Epithelial cell of esophagus (primary cell): ENCODE measurements around the gene MYBPC2.
A peak's percentile ranks its signal among the peaks of the same experiment; 100 is the strongest.

Experiments used
- DNase-seq: peaks from one replicate; pipeline ENCODE4 v3.0.0; 2010; ENCODE audit warnings: low read depth
- H3K4me3 ChIP-seq: 2 replicates; pipeline ENCODE4 v1.5.1; 2011; ENCODE audit warnings: mild to moderate bottlenecking, low read length, control low read depth
- TF ChIP-seq, protein P1 (sequence below): IDR thresholded peaks from 2 replicates; pipeline ENCODE4 v1.5.1; 2011; ENCODE audit warnings: low read depth, mild to moderate bottlenecking, low read length, control low read depth, inconsistent platforms; ENCODE audit not compliant: insufficient read depth; ENCODE audit errors: missing control alignments

MYBPC2 gene

DNA sequence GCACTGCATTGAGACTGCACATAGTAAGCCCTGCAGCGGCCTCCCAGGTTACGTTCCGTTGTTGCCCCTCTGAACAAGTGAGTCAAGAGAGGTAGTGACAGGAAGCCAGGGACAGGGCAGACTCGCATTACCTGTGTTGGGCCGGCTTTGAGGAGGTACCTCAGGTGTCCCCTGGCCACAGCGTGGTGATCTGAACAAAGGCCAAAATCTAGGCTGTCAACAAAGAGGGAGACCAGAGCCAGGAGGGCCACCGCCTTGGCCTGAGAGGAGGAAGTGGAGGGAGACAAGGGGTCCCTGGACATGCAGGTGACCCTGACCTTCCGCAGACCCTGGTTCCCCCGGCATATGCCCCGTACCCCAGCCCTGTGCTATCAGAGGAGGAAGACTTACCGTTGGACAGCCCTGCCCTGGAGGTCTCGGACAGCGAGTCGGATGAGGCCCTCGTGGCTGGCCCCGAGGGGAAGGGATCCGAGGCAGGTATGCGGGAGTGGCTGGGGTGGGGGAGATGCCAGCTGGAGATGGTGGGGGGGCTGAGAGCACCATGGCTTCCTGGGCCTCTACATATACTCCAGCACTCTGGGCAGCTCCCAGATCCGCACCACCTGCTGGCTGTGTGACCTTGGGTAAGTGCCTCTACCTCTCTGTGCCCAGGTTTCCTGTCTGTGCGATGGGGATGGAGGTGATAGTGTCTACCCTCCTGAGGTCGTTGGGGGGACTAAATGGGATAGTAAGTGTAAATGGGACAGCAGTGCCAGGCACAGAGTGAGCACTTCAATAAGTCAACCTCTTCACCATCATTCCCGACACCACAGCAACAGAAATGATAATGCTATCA, 9.2 kb upstream of the MYBPC2 start:
- TF ChIP-seq, protein P1, sequence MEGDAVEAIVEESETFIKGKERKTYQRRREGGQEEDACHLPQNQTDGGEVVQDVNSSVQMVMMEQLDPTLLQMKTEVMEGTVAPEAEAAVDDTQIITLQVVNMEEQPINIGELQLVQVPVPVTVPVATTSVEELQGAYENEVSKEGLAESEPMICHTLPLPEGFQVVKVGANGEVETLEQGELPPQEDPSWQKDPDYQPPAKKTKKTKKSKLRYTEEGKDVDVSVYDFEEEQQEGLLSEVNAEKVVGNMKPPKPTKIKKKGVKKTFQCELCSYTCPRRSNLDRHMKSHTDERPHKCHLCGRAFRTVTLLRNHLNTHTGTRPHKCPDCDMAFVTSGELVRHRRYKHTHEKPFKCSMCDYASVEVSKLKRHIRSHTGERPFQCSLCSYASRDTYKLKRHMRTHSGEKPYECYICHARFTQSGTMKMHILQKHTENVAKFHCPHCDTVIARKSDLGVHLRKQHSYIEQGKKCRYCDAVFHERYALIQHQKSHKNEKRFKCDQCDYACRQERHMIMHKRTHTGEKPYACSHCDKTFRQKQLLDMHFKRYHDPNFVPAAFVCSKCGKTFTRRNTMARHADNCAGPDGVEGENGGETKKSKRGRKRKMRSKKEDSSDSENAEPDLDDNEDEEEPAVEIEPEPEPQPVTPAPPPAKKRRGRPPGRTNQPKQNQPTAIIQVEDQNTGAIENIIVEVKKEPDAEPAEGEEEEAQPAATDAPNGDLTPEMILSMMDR, result no peak

DNA sequence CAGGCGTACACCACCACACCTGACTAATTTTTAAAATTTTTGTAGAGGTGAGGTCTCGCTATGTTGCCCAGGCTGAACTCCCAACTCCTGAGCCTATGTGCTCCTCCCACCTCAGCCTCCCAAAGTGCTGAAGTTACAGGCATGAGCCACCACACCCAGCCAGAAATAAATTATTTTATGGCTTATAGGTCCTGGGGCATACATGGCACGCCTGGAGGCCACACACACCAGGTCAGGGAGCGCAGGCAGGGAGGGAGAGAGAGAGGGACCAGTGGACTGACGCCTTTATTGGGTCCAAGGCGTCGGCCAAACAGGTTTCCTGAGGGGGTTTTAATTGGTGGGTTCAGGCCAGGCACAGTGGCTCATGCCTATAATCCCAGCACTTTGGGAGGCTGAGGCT, 7.1 kb upstream of the MYBPC2 start:
- H3K4me3 ChIP-seq, result no peak overlapping the region
- TF ChIP-seq, protein P1, result no peak
- DNase-seq, result no peak

More for the DNA sequence above, 9.2 kb upstream of the MYBPC2 start:
- H3K4me3 ChIP-seq, result no peak overlapping the region
- DNase-seq, result no peak

DNA sequence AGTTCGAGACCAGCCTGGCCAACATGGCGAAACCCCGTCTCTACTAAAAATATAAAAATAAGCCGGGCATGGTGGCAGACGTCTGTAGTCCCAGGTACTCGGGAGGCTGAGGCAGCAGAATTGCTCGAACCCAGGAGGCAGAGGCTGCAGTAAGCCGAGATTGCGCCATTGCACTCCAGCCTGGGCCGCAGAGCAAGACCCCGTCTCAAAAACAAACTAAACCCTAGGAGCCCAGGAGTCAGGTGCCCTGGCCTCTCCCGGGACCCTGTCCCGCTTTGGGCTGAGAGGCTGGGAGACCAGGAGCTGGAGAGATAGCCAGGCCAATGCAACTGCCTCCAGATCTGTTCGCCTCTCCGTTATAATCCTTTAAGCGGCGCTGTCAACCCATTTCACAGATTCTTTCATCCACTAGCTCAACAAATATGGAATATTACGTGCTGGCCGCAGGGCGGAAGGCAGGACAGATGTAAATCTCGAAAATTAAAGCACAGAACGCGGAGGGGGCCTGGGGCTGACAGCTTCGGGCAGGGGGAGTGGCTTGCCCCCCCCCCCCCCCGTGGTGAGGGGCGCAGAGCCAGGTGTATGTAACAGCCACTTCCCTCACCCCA, 5.3 kb upstream of the MYBPC2 start:
- peak overlapping the region; percentile 42 for H3K4me3 ChIP-seq
- TF ChIP-seq, protein P1, result no peak
- no peak for DNase-seq

DNA sequence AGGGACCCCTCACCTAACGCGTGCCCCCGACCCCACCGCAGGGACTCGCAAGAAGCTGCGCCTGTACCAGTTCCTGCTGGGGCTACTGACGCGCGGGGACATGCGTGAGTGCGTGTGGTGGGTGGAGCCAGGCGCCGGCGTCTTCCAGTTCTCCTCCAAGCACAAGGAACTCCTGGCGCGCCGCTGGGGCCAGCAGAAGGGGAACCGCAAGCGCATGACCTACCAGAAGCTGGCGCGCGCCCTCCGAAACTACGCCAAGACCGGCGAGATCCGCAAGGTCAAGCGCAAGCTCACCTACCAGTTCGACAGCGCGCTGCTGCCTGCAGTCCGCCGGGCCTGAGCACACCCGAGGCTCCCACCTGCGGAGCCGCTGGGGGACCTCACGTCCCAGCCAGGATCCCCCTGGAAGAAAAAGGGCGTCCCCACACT, 4.7 kb upstream of the MYBPC2 start:
- TF ChIP-seq, protein P1, result no peak
- peak; percentile 69 for DNase-seq
- peak overlapping the region; percentile 42 for H3K4me3 ChIP-seq

DNA sequence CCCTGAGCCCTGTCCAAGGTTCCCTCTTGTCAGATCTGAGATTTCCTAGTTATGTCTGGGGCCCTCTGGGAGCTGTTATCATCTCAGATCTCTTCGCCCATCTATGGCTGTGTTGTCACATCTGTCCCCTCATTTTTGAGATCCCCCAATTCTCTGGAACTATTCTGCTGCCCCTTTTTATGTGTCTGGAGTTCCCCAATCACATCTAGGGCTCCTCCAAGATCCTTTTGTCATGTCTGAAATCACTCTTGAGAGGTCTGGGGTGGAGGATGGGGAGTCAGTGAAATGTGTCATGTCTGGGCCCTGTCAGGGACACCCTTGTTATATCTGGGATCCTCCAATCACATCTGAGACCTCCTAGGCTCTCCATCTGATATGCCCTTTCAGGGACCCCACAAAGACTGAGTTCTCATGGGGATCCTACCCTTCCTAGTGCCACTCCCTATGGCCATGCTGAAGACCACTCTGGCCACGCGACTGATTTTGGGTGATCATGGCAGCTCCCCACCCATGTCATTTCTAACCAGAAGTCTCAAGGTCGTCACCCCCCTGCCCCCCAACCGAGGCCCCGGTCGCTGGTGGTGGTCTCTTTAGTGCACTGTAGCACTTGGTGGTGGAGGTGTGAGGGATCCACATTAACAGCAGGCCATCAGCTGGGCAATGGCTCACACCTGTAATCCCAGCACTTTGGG, 3.8 kb upstream of the MYBPC2 start:
- TF ChIP-seq, protein P1, result no peak
- DNase-seq, result no peak
- no peak overlapping the region for H3K4me3 ChIP-seq

DNA sequence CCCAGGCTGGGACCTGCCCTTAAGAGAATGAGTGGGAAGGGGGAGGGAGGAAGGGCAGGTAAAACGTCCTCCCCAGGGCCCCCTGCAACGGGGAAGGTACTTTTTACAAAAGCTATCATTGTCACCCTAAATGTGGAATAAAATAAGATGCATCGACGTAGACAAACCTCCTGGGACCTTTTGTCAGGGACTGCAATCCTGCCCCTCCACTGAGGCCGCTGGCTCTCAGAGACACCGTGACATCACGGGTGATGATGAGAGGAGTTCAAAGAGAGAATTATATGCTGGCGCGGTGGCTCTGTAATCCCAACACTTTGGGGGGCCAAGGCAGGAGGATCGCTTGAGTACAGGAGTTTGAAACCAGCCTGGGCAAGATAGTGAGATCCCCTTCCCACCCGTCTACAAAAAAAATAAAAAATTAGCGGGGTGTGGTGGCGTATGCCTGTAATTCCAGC, 1.8 kb upstream of the MYBPC2 start:
- peak overlapping the region; percentile 63 for H3K4me3 ChIP-seq
- TF ChIP-seq, protein P1, result no peak
- no peak for DNase-seq
